ENCODE results near the gene RBM19. TPM values are rescaled to one million over a fixed set of nuclear protein-coding genes. Genes with fewer than 3 reads are reported as not detected.
"Not testable (repeated sequence)": the region's sequence is repeated elsewhere in the genome, so short reads cannot be mapped to it uniquely, and the experiment has no call there.

The RBM19 gene
- total RNA-seq, 4 donors from 2014 or later = 20.7 to 41.1 (median 23.4) TPM

- no peak overlapping the region for H3K4me3 ChIP-seq (ENCODE audit: low read depth, poor library complexity, severe bottlenecking)
- TF ChIP-seq POLR2A (IDR thresholded peaks at IDR 0.05) = no peak
- no peak for TF ChIP-seq CTCF (IDR thresholded peaks at IDR 0.05)
- intact Hi-C loops (cut with DNase I; ENCODE audit: low total_unique reads) = no loop called here
- 84 to 91% methylated on average over 16 of the region's 16 CpGs for WGBS, 2 donors
- no peak for DNase-seq (ENCODE audit: low spot score in 2 of 2)
Observed at GRCh38 chr12:113812411-113813228, 153.5 kb downstream of the RBM19 start.

- intact Hi-C loops (cut with DNase I; ENCODE audit: low total_unique reads); H3K4me3 ChIP-seq (ENCODE audit: low read depth, poor library complexity, severe bottlenecking); DNase-seq (ENCODE audit: low spot score in 2 of 2): not testable (repeated sequence)
- WGBS, 2 donors = 90 to 96% methylated on average over 17 of the region's 17 CpGs
Observed at GRCh38 chr12:113809462-113810220, 156.5 kb downstream of the RBM19 start.

DNA sequence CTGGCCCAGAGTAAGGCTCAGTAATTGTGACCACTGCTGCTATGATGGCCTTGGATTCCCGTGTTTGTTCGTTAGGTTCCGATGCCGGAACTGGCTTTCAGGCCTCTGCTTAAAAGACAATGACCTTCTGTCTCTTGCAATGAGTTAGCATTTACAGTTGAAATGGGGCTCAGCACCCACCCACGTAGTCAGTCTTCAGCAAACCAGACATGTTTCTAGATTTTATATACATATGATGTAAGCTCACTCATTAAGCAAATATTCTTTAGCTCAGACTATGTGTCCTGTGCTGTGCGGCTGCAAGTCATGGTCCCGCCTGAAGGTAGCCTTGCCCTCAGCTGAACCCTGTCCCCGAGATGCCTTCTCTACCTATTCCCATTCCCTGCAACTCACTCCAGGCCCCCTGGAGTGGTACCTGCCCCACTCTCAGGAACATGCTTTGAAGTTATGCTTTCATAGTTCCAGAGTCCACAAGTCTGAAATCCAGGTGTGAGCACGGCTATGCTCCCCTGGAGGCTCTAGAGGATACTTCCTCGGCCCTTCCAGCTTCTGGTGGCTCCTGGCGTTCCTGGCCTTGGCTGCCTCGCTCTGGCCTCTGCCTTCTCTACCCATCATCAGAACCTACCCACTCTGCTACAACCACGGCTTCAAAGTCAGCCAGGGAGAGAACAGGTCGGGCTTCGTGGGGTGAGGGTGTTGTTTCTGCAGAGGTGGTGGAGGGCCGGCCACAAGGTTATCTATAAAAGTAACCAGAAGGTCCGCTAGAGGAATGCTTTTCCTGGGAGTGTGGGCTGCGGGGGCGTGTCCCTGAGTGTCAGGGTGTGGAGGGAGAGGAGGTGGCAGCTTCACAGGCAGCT, 157.8 kb downstream of the RBM19 start:
- no peak overlapping the region for H3K4me3 ChIP-seq (ENCODE audit: low read depth, poor library complexity, severe bottlenecking)
- WGBS, 2 donors = 88 to 91% methylated on average over 17 to 19 of the region's 19 CpGs
- intact Hi-C loops (cut with DNase I; ENCODE audit: low total_unique reads) = no loop called here
- DNase-seq (ENCODE audit: low spot score in 2 of 2) = no peak
- TF ChIP-seq POLR2A (IDR thresholded peaks at IDR 0.05) (no peak), CTCF (IDR thresholded peaks at IDR 0.05) (no peak)

DNA sequence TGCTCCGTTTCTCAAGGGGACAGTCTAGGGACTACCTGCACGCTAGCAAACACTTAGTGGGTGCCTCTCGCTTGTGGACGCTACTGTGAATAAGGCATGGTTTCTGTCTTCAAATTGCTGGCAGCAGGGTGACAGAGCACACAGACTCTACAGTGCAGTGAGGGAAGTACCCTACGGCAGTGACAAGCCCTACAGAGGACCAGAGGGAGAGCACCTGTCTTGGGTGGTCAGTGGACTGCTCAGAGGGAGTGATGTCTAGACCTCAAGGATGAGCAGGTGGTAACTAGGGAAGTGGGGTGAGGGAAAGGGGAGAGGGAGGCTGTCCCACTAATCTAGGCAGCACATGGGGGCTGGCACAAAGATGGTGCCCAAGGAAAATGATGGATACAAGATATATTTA, 160.5 kb downstream of the RBM19 start:
- intact Hi-C loops (cut with DNase I; ENCODE audit: low total_unique reads) = no loop called here
- TF ChIP-seq POLR2A (IDR thresholded peaks at IDR 0.05) (no peak), CTCF (IDR thresholded peaks at IDR 0.05) (no peak)
- H3K4me3 ChIP-seq (ENCODE audit: low read depth, poor library complexity, severe bottlenecking) = no peak overlapping the region
- WGBS, 2 donors = 90% methylated on average over 5 of the region's 5 CpGs
- DNase-seq (ENCODE audit: low spot score in 2 of 2) = no peak

GRCh38 chr12:113804961-113805600, 161.0 kb downstream of the RBM19 start:
- intact Hi-C loops (cut with DNase I; ENCODE audit: low total_unique reads) = no loop called here
- TF ChIP-seq CTCF (IDR thresholded peaks at IDR 0.05) = no peak
- TF ChIP-seq POLR2A (IDR thresholded peaks at IDR 0.05) = no peak
- no peak for DNase-seq (ENCODE audit: low spot score in 2 of 2)
- H3K4me3 ChIP-seq (ENCODE audit: low read depth, poor library complexity, severe bottlenecking) = no peak overlapping the region
- WGBS, 2 donors = 52 to 59% methylated on average over 16 of the region's 16 CpGs

All from lower leg skin (tissue), 4 donors.